ENCODE data around the gene ST3GAL3.

ST3GAL3 gene

DNA sequence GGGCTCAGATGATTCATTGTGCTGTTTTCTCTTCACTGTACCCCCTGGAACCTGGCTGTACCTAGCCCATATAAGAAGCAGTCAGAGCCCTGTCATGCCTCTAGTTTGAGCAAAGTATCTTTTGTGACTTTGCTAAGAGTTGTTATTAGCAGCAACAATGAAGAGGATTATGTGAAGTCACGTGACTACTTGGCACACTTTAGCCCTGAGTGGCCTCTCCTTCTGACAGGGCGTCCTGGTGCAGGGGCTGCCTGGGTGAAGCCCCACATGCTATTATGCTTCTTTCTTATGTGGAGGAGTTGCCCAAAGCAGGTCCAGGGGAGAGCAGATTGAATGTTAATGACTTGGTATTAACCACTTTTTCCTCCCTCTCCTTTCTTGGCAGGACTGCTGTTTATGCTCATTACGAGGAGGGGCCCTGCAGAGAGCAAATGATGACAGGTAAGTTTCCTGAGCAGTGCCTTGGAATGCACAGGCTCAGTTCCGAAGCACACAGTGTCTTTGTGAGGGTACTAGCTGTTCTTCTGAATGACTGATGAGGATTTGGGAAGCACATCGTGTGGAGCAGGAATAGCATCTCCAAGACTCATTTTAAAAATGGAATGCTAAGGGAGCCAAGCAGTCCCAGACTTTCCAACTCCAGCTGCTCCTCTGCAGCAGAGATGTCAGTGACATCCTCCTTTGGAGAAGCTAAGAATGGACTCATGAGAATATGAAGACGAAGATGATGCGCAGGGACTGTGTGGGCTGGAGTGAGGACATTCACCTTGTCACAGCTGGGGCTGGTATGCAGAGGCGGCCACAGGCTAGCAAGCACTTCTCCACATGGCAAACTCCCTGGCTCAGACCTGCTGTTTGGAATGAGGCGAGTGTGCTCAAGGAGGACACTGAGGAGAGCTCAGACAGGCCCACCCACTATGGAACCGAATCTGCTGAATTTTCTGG is 15.2 kb upstream of the ST3GAL3 start:
- H3K4me3 ChIP-seq (replicated peaks; ENCODE audit: insufficient read depth, low read length) = no peak overlapping the region
- no peak for TF ChIP-seq SPI1 (IDR thresholded peaks at IDR 0.05; ENCODE audit: borderline replicate concordance, low read depth)
- TF ChIP-seq GABPA (IDR thresholded peaks at IDR 0.05; ENCODE audit: low read depth) = no peak
- TF ChIP-seq, protein P1, sequence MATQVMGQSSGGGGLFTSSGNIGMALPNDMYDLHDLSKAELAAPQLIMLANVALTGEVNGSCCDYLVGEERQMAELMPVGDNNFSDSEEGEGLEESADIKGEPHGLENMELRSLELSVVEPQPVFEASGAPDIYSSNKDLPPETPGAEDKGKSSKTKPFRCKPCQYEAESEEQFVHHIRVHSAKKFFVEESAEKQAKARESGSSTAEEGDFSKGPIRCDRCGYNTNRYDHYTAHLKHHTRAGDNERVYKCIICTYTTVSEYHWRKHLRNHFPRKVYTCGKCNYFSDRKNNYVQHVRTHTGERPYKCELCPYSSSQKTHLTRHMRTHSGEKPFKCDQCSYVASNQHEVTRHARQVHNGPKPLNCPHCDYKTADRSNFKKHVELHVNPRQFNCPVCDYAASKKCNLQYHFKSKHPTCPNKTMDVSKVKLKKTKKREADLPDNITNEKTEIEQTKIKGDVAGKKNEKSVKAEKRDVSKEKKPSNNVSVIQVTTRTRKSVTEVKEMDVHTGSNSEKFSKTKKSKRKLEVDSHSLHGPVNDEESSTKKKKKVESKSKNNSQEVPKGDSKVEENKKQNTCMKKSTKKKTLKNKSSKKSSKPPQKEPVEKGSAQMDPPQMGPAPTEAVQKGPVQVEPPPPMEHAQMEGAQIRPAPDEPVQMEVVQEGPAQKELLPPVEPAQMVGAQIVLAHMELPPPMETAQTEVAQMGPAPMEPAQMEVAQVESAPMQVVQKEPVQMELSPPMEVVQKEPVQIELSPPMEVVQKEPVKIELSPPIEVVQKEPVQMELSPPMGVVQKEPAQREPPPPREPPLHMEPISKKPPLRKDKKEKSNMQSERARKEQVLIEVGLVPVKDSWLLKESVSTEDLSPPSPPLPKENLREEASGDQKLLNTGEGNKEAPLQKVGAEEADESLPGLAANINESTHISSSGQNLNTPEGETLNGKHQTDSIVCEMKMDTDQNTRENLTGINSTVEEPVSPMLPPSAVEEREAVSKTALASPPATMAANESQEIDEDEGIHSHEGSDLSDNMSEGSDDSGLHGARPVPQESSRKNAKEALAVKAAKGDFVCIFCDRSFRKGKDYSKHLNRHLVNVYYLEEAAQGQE (IDR thresholded peaks at IDR 0.05; ENCODE audit: insufficient replicate concordance, low read depth) = no peak
- no peak for TF ChIP-seq POLR2AphosphoS5 (IDR thresholded peaks at IDR 0.05; ENCODE audit: low read depth)
- TF ChIP-seq, protein P2, sequence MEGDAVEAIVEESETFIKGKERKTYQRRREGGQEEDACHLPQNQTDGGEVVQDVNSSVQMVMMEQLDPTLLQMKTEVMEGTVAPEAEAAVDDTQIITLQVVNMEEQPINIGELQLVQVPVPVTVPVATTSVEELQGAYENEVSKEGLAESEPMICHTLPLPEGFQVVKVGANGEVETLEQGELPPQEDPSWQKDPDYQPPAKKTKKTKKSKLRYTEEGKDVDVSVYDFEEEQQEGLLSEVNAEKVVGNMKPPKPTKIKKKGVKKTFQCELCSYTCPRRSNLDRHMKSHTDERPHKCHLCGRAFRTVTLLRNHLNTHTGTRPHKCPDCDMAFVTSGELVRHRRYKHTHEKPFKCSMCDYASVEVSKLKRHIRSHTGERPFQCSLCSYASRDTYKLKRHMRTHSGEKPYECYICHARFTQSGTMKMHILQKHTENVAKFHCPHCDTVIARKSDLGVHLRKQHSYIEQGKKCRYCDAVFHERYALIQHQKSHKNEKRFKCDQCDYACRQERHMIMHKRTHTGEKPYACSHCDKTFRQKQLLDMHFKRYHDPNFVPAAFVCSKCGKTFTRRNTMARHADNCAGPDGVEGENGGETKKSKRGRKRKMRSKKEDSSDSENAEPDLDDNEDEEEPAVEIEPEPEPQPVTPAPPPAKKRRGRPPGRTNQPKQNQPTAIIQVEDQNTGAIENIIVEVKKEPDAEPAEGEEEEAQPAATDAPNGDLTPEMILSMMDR (IDR thresholded peaks at IDR 0.05; ENCODE audit: insufficient read depth, low read length) = no peak
- no peak overlapping the region for H3K27ac ChIP-seq (replicated peaks)
- no peak for DNase-seq (ENCODE audit: low read depth in 1 of 2, low spot score in 1 of 2)
- H3K27me3 ChIP-seq (ENCODE audit: insufficient read depth, poor library complexity, severe bottlenecking) = no peaks in the 10 kb centered on the region

DNA sequence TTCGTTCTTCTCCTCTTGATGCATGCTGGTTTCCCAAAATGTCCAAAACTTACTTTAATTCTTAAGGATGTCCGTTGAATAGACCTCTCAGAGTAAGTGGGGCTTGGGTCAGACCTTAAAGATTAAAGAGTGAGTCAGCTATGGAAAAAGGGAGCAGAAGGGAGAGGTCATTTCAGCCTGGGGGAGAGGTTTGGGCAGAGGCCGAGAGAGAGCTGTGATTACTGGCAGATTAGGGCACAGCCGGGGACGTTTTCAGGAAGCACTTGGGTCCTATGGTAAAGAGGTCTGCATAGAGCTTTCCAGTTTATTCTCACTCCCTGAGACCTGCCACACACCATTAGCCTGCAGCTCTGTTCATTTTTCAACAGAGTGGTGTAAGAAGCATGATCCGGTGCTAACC is 14.0 kb upstream of the ST3GAL3 start:
- Histone ChIP-seq H3K27ac (replicated peaks) (no peak overlapping the region), H3K4me3 (replicated peaks; ENCODE audit: insufficient read depth, low read length) (no peak overlapping the region), H3K27me3 (ENCODE audit: insufficient read depth, poor library complexity, severe bottlenecking) (no peaks in the 10 kb centered on the region)
- TF ChIP-seq, protein P2 (IDR thresholded peaks at IDR 0.05; ENCODE audit: insufficient read depth, low read length) = no peak
- TF ChIP-seq SPI1 (IDR thresholded peaks at IDR 0.05; ENCODE audit: borderline replicate concordance, low read depth) = no peak
- no peak for TF ChIP-seq GABPA (IDR thresholded peaks at IDR 0.05; ENCODE audit: low read depth)
- TF ChIP-seq, protein P1 (IDR thresholded peaks at IDR 0.05; ENCODE audit: insufficient replicate concordance, low read depth) = no peak
- TF ChIP-seq POLR2AphosphoS5 (IDR thresholded peaks at IDR 0.05; ENCODE audit: low read depth) = no peak
- DNase-seq (ENCODE audit: low read depth in 1 of 2, low spot score in 1 of 2) = no peak

- no peak overlapping the region for H3K4me3 ChIP-seq (replicated peaks; ENCODE audit: insufficient read depth, low read length)
These were observed 8.1 kb upstream of the ST3GAL3 start for GRCh38 chr1:43699281-43699680.

More at GRCh38 chr1:43699281-43699680, 8.1 kb upstream of the ST3GAL3 start:
- TF ChIP-seq GABPA (IDR thresholded peaks at IDR 0.05; ENCODE audit: low read depth) (no peak), POLR2AphosphoS5 (IDR thresholded peaks at IDR 0.05; ENCODE audit: low read depth) (no peak), SPI1 (IDR thresholded peaks at IDR 0.05; ENCODE audit: borderline replicate concordance, low read depth) (no peak)
- TF ChIP-seq, protein P1 (IDR thresholded peaks at IDR 0.05; ENCODE audit: insufficient replicate concordance, low read depth) = no peak
- TF ChIP-seq, protein P2 (IDR thresholded peaks at IDR 0.05; ENCODE audit: insufficient read depth, low read length) = no peak
- no peak for DNase-seq (ENCODE audit: low read depth in 1 of 2, low spot score in 1 of 2)
- Histone ChIP-seq H3K27ac (replicated peaks) (no peak overlapping the region), H3K27me3 (ENCODE audit: insufficient read depth, poor library complexity, severe bottlenecking) (no peaks in the 10 kb centered on the region)

Data from HL-60 (cell line).